ENCODE data around the gene HTRA2. TPM values are rescaled to one million over a fixed set of nuclear protein-coding genes. Genes with fewer than 3 reads are reported as not detected.

The HTRA2 gene
- total and polyA plus RNA-seq, 9 of the 15 experiments (the other 6 are each of a cell fraction or from before 2014, with no cell fraction given): 54.2 to 71.2 (median 65.8) TPM

DNA sequence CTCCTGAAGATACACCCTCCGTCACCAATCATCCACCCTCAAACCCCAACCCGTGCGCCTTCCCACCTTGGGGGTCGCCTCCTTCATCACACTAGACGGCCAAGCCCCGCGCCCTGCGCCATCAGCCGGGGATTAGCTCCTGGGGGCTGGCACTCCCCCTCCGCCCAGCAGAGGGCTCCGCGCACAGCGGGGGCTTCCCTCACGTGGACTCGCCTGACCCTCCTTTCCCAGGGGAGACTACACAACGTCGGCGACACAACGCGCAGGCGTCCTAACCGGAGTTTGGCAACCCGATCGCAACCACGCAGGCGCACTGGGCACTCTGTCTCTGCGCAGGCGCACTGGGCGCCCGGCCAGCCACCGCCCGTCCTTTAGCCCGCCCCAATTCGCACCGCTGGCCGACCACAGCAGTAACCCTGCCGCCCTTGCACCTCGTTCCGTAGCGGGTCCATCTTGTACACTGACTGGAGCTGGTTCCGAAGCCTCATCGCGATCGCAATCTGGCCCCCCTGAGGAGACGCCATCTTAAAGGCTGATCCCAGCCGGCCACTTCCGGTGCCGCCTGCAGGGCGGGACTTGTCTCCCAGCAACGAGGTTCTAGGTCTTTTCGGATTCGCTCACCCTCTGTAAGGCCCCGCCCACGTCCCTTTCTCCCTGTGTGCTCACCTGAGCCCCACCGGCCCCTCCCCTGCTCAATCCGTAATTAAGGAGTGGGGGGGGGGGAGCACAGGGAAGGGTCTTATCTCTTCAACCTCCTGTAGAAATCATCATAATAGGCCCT lies 22.4 kb upstream of the HTRA2 start, which contains the start of gene PCGF1 (continued):
- TF ChIP-seq RBM14 (IDR thresholded peaks at IDR 0.05; ENCODE audit: borderline replicate concordance, insufficient read depth, low read depth, low read length) (0 out of 2 replicates have a peak, but pooled peaks have one; percentile 55), SRSF9 (IDR thresholded peaks at IDR 0.05; ENCODE audit: borderline replicate concordance, low read depth, low read length) (no peak), RBM34 (IDR thresholded peaks at IDR 0.05; ENCODE audit: borderline replicate concordance, insufficient read depth, low read length) (no peak), NCOA2 (IDR thresholded peaks at IDR 0.05; ENCODE audit: partially characterized antibody in 2 of 2) (no peak), MEIS2 (IDR thresholded peaks at IDR 0.05; ENCODE audit: partially characterized antibody) (peak; percentile 97), TAL1 (IDR thresholded peaks at IDR 0.05) (no peak), BMI1 (IDR thresholded peaks at IDR 0.05; ENCODE audit: low read length) (peak; percentile 82), WHSC1 (IDR thresholded peaks at IDR 0.05; ENCODE audit: low read length) (no peak), XRCC3 (IDR thresholded peaks at IDR 0.05) (no peak), RUNX1 (IDR thresholded peaks at IDR 0.05; ENCODE audit: low read depth) (no peak), CEBPG (CRISPR knock-in tag; IDR thresholded peaks at IDR 0.05) (peak; percentile 75; the same call in 1 of the 2 replicates), CEBPG (tag; conservative IDR thresholded peaks at IDR 0.05 in 1 of 2, IDR thresholded peaks at IDR 0.05 in 1 of 2) (no peak), NFIC (IDR thresholded peaks at IDR 0.05) (peak; percentile 38; the same call in 1 of the 2 replicates), L3MBTL2 (IDR thresholded peaks at IDR 0.05) (no peak; the same call in none of the 2 replicates)
- TF ChIP-seq, protein P1, sequence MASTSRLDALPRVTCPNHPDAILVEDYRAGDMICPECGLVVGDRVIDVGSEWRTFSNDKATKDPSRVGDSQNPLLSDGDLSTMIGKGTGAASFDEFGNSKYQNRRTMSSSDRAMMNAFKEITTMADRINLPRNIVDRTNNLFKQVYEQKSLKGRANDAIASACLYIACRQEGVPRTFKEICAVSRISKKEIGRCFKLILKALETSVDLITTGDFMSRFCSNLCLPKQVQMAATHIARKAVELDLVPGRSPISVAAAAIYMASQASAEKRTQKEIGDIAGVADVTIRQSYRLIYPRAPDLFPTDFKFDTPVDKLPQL (IDR thresholded peaks at IDR 0.05; ENCODE audit: extremely low read depth, insufficient read length): no peak
- TF ChIP-seq, protein P2, sequence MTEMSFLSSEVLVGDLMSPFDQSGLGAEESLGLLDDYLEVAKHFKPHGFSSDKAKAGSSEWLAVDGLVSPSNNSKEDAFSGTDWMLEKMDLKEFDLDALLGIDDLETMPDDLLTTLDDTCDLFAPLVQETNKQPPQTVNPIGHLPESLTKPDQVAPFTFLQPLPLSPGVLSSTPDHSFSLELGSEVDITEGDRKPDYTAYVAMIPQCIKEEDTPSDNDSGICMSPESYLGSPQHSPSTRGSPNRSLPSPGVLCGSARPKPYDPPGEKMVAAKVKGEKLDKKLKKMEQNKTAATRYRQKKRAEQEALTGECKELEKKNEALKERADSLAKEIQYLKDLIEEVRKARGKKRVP (CRISPR knock-in tag; IDR thresholded peaks at IDR 0.05): no peak
- TF ChIP-seq, protein P3, sequence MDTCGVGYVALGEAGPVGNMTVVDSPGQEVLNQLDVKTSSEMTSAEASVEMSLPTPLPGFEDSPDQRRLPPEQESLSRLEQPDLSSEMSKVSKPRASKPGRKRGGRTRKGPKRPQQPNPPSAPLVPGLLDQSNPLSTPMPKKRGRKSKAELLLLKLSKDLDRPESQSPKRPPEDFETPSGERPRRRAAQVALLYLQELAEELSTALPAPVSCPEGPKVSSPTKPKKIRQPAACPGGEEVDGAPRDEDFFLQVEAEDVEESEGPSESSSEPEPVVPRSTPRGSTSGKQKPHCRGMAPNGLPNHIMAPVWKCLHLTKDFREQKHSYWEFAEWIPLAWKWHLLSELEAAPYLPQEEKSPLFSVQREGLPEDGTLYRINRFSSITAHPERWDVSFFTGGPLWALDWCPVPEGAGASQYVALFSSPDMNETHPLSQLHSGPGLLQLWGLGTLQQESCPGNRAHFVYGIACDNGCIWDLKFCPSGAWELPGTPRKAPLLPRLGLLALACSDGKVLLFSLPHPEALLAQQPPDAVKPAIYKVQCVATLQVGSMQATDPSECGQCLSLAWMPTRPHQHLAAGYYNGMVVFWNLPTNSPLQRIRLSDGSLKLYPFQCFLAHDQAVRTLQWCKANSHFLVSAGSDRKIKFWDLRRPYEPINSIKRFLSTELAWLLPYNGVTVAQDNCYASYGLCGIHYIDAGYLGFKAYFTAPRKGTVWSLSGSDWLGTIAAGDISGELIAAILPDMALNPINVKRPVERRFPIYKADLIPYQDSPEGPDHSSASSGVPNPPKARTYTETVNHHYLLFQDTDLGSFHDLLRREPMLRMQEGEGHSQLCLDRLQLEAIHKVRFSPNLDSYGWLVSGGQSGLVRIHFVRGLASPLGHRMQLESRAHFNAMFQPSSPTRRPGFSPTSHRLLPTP (IDR thresholded peaks at IDR 0.05; ENCODE audit: borderline replicate concordance, extremely low read depth, insufficient read length): no peak
- TF ChIP-seq, protein P4, sequence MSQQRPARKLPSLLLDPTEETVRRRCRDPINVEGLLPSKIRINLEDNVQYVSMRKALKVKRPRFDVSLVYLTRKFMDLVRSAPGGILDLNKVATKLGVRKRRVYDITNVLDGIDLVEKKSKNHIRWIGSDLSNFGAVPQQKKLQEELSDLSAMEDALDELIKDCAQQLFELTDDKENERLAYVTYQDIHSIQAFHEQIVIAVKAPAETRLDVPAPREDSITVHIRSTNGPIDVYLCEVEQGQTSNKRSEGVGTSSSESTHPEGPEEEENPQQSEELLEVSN (IDR thresholded peaks at IDR 0.05; ENCODE audit: borderline replicate concordance in 1 of 2, extremely low read depth in 1 of 2, insufficient read depth in 1 of 2, insufficient read length in 1 of 2, low read depth in 1 of 2, low read length in 1 of 2, poor library complexity in 1 of 2, severe bottlenecking in 1 of 2): peak; percentile 67 to 69
- TF ChIP-seq, protein P5, sequence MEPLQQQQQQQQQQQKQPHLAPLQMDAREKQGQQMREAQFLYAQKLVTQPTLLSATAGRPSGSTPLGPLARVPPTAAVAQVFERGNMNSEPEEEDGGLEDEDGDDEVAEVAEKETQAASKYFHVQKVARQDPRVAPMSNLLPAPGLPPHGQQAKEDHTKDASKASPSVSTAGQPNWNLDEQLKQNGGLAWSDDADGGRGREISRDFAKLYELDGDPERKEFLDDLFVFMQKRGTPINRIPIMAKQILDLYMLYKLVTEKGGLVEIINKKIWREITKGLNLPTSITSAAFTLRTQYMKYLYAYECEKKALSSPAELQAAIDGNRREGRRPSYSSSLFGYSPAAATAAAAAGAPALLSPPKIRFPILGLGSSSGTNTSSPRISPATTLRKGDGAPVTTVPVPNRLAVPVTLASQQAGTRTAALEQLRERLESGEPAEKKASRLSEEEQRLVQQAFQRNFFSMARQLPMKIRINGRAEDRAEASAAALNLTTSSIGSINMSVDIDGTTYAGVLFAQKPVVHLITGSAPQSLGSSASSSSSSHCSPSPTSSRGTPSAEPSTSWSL (CRISPR knock-in tag; IDR thresholded peaks at IDR 0.05; ENCODE audit: borderline replicate concordance): peak; percentile 88; the same call in 1 of the 2 replicates

Measured in K562 (cell line).